ENCODE data around the gene PFN3. TPM values are rescaled to one million over a fixed set of nuclear protein-coding genes. Genes with fewer than 3 reads are reported as not detected.

The PFN3 gene
- total and polyA plus RNA-seq, 4 donors = not detected

- H3K4me3 ChIP-seq = peak overlapping the region; percentile 33
- 41 to 69% methylated on average over 45 to 46 of the region's 46 CpGs for WGBS, 2 donors
- no peaks in the 10 kb centered on the region for H3K9me3 ChIP-seq (ENCODE audit: control insufficient read depth in 4 of 4, insufficient read depth in 3 of 4, low read length in 3 of 4)
- peak overlapping the region in 1 of 2 donors; percentile 15 for H3K27ac ChIP-seq (ENCODE audit: low read depth in 1 of 2, low read length in 1 of 2)
- ATAC-seq (ENCODE audit: insufficient read depth, low FRiP score) (no peak), DNase-seq (no peak)
- H3K27me3 ChIP-seq (ENCODE audit: control insufficient read depth in 3 of 3, insufficient read depth in 3 of 3, low read length in 2 of 3) = peaks cover 0 to 3% (median 2%) of the 10 kb centered on the region in 3 donors
- peaks cover 0 to 1% (median 0%) of the 10 kb centered on the region in 4 donors for H3K36me3 ChIP-seq (ENCODE audit: control insufficient read depth in 4 of 4, insufficient read depth in 4 of 4, low read length in 4 of 4)
- H3K9ac ChIP-seq (ENCODE audit: insufficient read depth in 1 of 2, low read length in 2 of 2) = no peak overlapping the region
- peaks cover 0 to 31% (median 6%) of the 10 kb centered on the region in 5 donors for H3K4me1 ChIP-seq (ENCODE audit: control insufficient read depth in 5 of 5, insufficient read depth in 5 of 5, low read length in 5 of 5)
- TF ChIP-seq CTCF (IDR thresholded peaks at IDR 0.05; ENCODE audit: control extremely low read depth, extremely low read depth) = no peak
These were observed 33.1 kb downstream of the PFN3 start for GRCh38 chr5:177367323-177367848.

GRCh38 chr5:177366528-177367322 is 33.7 kb downstream of the PFN3 start:
- WGBS, 2 donors = 33 to 67% methylated on average over 36 of the region's 36 CpGs
- peak overlapping the region; percentile 24 for H3K4me3 ChIP-seq
- no peak for TF ChIP-seq CTCF (IDR thresholded peaks at IDR 0.05; ENCODE audit: control extremely low read depth, extremely low read depth)
- no peaks in the 10 kb centered on the region for H3K9me3 ChIP-seq (ENCODE audit: control insufficient read depth in 4 of 4, insufficient read depth in 3 of 4, low read length in 3 of 4)
- peaks cover 0 to 31% (median 6%) of the 10 kb centered on the region in 5 donors for H3K4me1 ChIP-seq (ENCODE audit: control insufficient read depth in 5 of 5, insufficient read depth in 5 of 5, low read length in 5 of 5)
- H3K36me3 ChIP-seq (ENCODE audit: control insufficient read depth in 4 of 4, insufficient read depth in 4 of 4, low read length in 4 of 4) = peaks cover 0 to under 1% (median 0%) of the 10 kb centered on the region in 4 donors
- DNase-seq (peak; percentile 93 to 95 (median 93)), ATAC-seq (ENCODE audit: insufficient read depth, low FRiP score) (peak; percentile 75)
- H3K27ac ChIP-seq (ENCODE audit: low read depth in 1 of 2, low read length in 1 of 2) = peak overlapping the region; percentile 54 to 78
- H3K27me3 ChIP-seq (ENCODE audit: control insufficient read depth in 3 of 3, insufficient read depth in 3 of 3, low read length in 2 of 3) = peaks cover 0 to 3% (median 2%) of the 10 kb centered on the region in 3 donors
- H3K9ac ChIP-seq (ENCODE audit: insufficient read depth in 1 of 2, low read length in 2 of 2) = peak overlapping the region; percentile 14 to 68

GRCh38 chr5:177365845-177366527 is 34.5 kb downstream of the PFN3 start:
- Histone ChIP-seq H3K27ac (ENCODE audit: low read depth in 1 of 2, low read length in 1 of 2) (peak overlapping the region in 1 of 2 donors; percentile 78), H3K9me3 (ENCODE audit: control insufficient read depth in 4 of 4, insufficient read depth in 3 of 4, low read length in 3 of 4) (no peaks in the 10 kb centered on the region)
- ATAC-seq (ENCODE audit: insufficient read depth, low FRiP score) = no peak

More at GRCh38 chr5:177365845-177366527, 34.5 kb downstream of the PFN3 start:
- DNase-seq = peak; percentile 36 to 47 (median 36)
- no peak for TF ChIP-seq CTCF (IDR thresholded peaks at IDR 0.05; ENCODE audit: control extremely low read depth, extremely low read depth)
- 84 to 89% methylated on average over 14 of the region's 14 CpGs for WGBS, 2 donors
- H3K4me1 ChIP-seq (ENCODE audit: control insufficient read depth in 5 of 5, insufficient read depth in 5 of 5, low read length in 5 of 5) = peaks cover 0 to 26% (median 6%) of the 10 kb centered on the region in 5 donors
- H3K36me3 ChIP-seq (ENCODE audit: control insufficient read depth in 4 of 4, insufficient read depth in 4 of 4, low read length in 4 of 4) = no peaks in the 10 kb centered on the region
- H3K27me3 ChIP-seq (ENCODE audit: control insufficient read depth in 3 of 3, insufficient read depth in 3 of 3, low read length in 2 of 3) = peaks cover 0 to 3% (median 2%) of the 10 kb centered on the region in 3 donors
- no peak overlapping the region for H3K4me3 ChIP-seq
- H3K9ac ChIP-seq (ENCODE audit: insufficient read depth in 1 of 2, low read length in 2 of 2) = peak overlapping the region; percentile 14 to 68

All from lung (tissue), 12 donors.